T47D (cell line): Measurements from ENCODE around the gene VEGFC.

Experiments
- DNase-seq, 2 experiments: peaks; one replicate each; pipeline versions ENCODE4 v3.0.0 to v3.0.0-alpha.2; 2011 to 2012; ENCODE audit warnings: low read depth in 1 of 2, low spot score in 1 of 2
- JUND ChIP-seq: IDR thresholded peaks from 2 replicates; pipeline ENCODE4 v1.6.1; 2012; ENCODE audit warnings: low read depth
- in situ Hi-C: cut with HindIII; loops from 2 replicates; pipeline ENCODE4 v1.10.0; 2016; ENCODE audit warnings: low sequenced_read_pairs, low pct_unique_long_range_greater_than_20kb

The VEGFC gene

DNA sequence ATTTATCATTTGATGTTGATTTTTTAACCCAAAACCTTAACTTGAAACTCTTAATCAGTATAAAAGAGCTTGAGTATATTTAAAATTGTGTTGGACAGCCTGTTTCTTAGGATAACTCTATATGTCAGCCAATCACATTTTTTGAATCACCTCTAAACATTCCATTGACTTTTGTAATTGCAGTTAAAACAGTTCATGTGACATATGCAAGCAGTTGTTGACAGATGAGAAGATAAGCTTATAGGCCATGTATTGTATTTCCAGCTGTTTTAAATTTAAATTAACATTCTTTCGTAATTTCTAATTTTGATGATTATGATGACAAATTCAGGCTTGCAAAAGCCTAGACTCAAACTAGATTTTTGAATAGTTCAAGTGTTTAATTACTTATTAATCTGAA is 17.4 kb downstream of the VEGFC start:
- peak in 1 of 2 experiments; percentile 30 for DNase-seq
- in situ Hi-C loops: no loop called here
- no peak for TF ChIP-seq JUND

DNA sequence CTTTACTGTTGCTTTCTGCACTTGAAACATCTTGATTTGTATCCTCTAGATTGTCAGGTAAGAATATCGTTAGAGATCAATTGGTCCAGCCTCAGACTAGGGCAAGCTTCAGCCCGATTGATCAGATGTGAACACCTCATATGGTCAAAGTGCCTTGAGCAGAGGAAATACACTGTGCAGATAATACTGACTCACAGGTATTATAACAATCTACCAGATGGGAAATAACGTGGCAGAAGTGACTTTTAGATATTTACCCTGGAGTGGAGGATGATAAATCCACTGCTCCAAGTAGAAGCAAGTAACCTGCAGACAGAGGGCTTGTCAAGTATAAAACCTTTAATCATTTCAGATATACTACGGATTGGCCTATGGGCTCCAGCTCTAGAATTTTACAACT is 17.9 kb downstream of the VEGFC start:
- in situ Hi-C loops: no loop called here

DNA sequence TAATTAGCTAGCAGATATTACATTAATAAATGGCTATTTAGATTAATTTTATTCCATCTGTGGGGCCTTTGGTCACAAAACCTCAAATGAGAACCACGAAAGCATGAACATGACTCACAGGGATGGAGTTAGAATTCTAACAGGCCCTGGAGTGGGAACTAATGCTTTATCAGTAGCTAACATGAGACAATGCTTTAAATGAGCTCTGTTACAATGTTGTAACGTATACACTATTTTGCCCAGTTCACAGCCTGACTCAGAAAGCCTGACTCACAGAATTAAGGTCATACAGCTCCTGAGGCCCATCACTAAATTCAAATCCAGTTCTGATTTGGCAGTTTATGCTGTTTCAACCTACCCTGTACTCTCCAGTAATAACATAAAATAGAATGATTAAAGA is 23.2 kb downstream of the VEGFC start:
- in situ Hi-C loops: no loop called here
- DNase-seq: no peak
- TF ChIP-seq JUND: no peak

More for the DNA sequence above, 17.9 kb downstream of the VEGFC start:
- TF ChIP-seq JUND: no peak
- DNase-seq: no peak

DNA sequence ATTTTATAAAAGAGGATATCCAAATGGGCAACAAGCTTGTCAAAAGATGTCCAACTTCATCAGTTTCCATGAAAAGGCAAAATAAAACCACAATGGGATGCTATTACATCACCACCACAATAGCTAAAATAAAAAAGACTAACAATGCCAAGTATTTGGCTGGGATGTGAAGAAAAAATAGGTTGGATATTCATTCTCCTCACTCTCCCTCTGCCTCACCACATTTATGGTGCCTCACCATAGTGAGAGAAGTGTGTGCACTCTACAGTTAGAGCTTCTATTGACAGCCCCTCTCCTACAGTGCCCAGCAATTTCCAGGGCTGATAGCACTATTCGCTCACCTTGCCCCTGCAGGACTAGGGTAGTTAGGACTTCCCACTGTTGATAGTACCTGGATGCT is 25.5 kb downstream of the VEGFC start:
- TF ChIP-seq JUND: no peak
- in situ Hi-C loops: no loop called here
- no peak for DNase-seq

DNA sequence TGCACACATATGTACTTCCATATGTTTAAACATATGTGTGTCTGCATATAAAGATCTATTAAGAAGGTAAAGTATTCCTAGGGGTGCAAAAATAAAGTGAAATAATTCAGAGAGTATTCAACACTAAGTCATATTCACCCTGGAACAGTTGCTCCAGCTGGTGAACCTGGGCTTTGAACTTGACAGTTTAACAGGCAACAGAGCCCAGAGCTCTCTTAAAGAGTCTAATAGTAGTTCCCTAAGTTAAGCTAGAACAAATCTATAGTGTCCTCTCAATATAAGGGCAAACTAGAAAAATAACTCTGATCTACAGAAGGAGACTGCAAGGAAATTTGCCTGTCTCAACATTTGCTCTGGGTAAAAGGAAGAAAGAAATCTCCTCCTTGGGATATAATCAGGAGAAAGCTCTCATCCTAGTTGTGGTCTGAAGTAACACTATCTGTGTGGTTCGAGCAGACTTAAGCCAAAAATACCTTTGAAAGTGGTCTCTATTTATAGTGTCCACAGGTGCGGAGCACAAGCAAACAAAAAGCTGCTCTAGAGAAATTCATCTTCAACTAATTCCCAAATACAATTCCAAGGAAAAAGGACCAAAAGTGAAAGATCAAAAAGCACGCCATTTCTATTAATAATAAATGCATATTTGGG is 29.9 kb downstream of the VEGFC start:
- no peak for TF ChIP-seq JUND
- in situ Hi-C loops: no loop called here
- no peak for DNase-seq

DNA sequence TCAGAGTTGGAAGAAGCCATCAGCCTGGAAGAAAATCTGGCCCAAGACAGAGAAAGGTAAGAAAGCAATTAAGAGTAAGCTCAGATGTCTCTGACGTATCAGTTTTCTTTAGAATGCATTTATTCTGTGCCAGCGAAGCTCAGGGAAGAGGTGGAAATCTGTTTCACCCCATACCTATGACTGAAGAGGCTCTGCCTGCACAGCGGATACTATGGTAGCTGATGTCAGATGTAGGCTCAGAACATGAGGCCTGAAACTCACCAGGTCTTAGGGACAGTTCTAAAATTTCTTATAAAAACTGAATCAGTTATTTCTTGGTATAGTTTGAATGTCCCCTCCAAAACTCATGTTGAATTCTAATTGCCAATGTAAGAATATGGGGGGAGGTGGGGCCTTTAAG is 30.9 kb downstream of the VEGFC start:
- DNase-seq: no peak
- no peak for TF ChIP-seq JUND
- in situ Hi-C loops: no loop called here

DNA sequence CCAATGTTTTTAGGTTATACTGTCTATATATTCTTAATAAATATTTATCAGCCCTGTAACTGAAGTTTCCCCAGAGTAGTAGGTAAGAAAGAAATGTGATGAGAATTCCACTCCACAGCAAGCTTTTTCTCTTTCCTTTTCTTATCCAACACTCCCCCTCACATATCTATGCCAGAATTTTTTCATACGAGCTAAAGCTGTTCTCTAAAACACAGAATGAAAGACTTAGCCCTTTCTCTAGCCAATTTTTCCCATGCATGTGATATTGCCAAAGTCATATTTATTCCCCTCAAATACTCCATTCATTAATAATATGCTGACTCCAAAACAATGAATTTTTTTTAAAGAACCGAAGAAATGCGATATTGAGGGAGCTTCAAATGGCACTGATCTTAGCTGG is 32.3 kb downstream of the VEGFC start:
- no peak for TF ChIP-seq JUND
- no peak for DNase-seq
- in situ Hi-C loops: no loop called here

DNA sequence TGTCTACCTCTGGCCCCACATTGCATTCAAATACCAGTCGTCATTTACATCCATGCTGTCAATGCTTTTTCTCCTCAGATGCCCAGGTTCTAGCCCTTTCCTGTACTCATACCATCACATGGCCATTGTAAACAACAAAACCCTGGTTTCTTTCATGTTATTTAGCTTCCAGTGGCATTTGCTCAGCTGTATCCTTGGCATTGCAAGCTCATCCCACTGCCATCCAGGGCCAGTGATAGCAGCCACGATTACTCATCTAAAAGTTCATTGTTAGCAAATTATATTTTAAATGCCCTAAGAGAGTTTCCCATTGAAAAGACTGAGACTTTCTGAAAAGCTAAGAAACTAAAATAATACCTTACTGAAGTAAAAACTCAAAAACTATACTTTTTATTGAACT is 34.0 kb downstream of the VEGFC start:
- no peak for TF ChIP-seq JUND
- no peak for DNase-seq
- in situ Hi-C loops: no loop called here

DNA sequence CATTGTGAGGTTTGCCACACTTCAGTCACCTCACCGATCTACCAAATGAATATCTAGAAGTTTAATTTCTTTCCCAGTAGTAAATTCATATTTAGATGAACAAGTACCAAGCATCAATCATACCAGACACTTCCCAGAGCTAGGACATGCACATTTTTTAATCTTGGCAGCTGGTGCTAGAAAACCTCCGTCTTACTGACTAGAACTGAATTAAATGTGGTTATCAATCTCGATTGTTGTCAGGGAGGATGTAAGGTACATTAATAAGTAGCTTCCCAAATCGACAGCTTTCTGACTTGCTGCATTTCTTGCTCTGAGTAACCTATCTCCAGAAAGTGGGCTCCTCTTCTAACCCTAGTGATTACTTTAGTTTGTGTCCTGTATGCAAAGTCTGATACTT is 34.4 kb downstream of the VEGFC start:
- DNase-seq: no peak
- no peak for TF ChIP-seq JUND
- in situ Hi-C loops: no loop called here

DNA sequence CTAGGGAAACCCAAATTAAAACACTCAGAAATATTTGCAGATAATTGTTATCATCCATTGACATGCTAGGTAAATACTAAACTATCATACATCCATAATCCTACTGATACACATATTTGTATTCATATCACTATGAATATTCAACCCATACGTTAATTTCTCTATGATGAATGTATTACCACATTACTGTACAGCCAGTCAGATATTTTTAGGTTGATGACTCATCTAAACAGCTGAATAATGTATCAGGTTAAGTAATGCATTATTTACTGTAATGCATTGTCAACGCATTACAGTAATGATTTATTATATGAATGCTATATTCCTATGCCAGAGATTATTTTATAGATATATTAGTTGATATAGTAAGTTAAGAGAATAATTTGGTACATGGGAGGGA is 37.1 kb downstream of the VEGFC start:
- DNase-seq: no peak
- in situ Hi-C loops: no loop called here

DNA sequence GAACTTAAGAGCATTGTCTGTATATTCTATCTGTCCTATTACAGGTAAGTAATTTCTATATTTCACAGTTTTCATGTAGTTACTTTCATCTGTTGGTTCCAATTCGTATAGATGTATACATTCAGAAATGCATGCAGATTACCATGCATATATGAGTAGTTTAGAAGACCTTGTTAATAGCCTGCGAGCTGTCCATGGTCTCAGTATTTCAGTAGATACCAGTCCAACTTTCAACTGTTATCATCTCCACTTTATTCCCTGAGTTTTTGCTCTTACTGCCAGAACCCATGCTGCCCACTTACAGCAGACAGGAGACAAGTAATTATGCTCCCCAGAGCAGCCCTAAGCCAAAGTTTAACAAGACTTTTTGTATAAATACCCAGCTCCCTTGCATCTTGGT is 37.7 kb downstream of the VEGFC start:
- TF ChIP-seq JUND: no peak
- in situ Hi-C loops: no loop called here
- DNase-seq: no peak

More for the DNA sequence above, 37.1 kb downstream of the VEGFC start:
- no peak for TF ChIP-seq JUND

DNA sequence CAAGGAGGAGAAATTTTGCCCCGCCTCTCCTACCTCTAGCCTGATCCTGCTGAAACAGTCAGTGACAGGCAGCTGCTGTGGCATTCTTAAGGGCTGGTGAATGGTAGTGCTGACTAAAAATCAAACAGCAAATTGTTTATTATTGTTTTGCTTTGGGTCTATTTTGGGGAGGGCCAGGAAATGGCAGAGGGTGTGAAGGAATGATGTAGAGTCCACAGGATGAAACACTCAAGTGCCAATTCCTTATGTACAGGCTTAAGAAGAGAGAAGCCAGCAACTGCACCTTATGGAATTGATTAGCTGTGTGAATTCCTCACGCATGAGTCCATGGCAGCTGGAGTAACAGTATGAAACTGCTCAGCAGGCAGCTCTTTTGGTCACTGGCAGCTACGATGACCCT is 39.7 kb downstream of the VEGFC start:
- in situ Hi-C loops: no loop called here
- DNase-seq: no peak
- no peak for TF ChIP-seq JUND

DNA sequence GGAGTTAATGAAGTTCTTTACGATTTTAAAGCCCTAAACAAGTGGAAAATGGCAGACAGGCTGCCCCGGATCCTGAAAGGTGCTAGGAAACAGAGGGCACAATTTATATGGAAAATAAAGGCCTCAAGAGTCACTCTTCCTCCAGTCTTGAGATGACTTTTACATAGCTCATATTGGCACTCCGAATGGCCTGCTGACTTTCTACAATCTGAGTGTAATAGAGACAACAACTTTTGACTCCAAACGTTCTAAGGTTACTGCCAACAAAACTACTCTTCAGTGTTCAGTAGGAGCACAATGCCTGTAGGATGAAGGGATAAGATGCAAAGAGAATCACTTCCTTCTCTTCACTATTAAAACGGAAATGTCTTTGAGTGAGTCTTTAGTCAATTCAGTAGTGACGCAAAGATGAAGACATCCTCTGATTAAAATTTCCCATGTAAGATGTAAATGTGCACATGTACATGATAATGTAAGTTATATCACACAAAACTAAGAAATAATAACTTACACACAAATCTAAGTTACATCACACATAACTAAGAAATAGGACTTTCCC is 40.5 kb downstream of the VEGFC start:
- no peak for TF ChIP-seq JUND
- DNase-seq: no peak
- in situ Hi-C loops: no loop called here

DNA sequence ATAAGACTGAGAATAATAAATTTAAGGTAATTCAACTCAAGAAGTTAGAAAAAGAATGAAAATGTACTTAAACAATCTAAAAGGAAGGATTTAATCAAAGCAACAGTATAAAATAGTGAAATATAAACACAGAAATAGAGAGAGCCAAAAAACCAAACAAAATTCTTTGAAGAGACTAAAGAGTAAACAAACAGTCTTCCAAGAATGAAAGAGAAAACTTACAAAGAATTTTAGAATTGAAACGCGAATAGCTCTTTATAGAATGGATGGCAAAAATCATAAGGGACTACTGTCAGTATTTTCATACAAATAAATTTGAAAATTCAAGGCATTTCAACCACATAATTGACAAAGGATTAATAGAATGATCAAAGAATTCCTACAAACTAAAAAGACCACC is 41.7 kb downstream of the VEGFC start:
- in situ Hi-C loops: no loop called here
- no peak for DNase-seq
- TF ChIP-seq JUND: no peak
